Left ventricle myocardium inferior (tissue), 1 donor: ENCODE data around the gene SOCS4. TPM values are rescaled to one million over a fixed set of nuclear protein-coding genes. Genes with fewer than 3 reads are reported as not detected.
A peak's percentile ranks its signal among the peaks of the same experiment; 100 is the strongest.
"Not testable (repeated sequence)": the region's sequence is repeated elsewhere in the genome, so short reads cannot be mapped to it uniquely, and the experiment has no call there.

Source experiments
- DNase-seq: peaks from one replicate; pipeline ENCODE4 v3.0.0-alpha.2; 2020
- H3K27ac ChIP-seq: fragments of 200-600 bp; replicated peaks from 2 replicates; pipeline ENCODE4 v1.8.0; 2021
- H3K27me3 ChIP-seq: fragments of 200-600 bp; 2 replicates; pipeline ENCODE4 v1.8.0; 2021; ENCODE audit warnings: low read depth
- H3K36me3 ChIP-seq: fragments of 200-600 bp; 2 replicates; pipeline ENCODE4 v1.8.0; 2021
- H3K4me1 ChIP-seq: fragments of 200-600 bp; 2 replicates; pipeline ENCODE4 v1.8.0; 2021
- H3K4me3 ChIP-seq: fragments of 200-600 bp; 2 replicates; pipeline ENCODE4 v1.8.0; 2021; ENCODE audit warnings: mild to moderate bottlenecking, moderate library complexity
- H3K9me3 ChIP-seq: fragments of 200-600 bp; replicated peaks from 2 replicates; pipeline ENCODE4 v1.8.0; 2021
- intact Hi-C: fragments of 100-400 bp; cut with micrococcal nuclease; formaldehyde crosslinking; loops from one replicate; pipeline ENCODE4 v1.11.0; 2022
- total RNA-seq: library from RNA; stranded (reverse); fragmentation: NEBNext Ultra II Directional; extraction: Animal tissue kit (Norgen Biotek cat#: 25700); gene quantifications from one replicate; pipeline ENCODE4 v1.2.1, GENCODE V29; 2021
- TF ChIP-seq, protein P1 (sequence below): fragments of 200-600 bp; IDR thresholded peaks from 2 replicates; pipeline ENCODE4 v1.8.0; 2021; ENCODE audit warnings: antibody characterized with exemption, mild to moderate bottlenecking, borderline replicate concordance
- donor health status: DM: no; HTN: yes; CAD: no; lungs with severe emphysema.

The SOCS4 gene
- total RNA-seq, 1 donor from 2014 or later, result 18.1 TPM

DNA sequence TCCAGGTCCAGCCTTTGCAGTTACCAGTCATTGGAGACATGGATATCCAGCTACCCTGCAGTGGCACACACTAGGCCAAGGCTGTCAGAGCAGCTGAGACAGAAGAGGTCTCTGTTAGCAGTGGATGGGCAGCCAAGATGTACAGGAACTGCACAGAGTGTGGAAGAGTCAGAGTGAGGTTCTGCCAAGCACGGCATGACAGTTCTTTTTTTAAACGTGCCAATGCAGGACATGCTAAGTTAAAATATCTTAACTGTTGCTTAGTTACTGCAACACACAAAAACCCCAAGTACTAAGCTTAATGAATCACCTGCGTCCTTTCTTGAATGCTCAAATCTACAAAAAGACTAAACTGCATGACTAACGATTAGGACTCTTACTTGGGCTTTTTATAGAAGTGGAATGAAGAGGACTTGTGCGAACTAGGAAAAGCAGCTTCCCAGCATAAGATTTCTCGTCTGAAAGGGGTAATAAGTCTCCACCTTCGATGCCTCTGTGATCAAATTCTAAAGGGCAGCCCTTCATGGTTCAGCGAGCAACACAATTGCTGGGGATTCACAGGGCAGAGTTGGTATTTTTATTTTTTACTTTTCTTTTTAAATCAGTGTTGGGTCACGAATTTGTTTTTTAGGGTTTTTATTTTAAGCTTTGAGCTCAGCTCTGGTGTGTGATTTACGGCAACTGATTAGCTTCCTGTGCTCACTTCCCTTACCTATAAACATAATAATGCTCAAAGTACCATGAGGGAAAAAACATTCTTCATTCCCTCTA lies 45.0 kb downstream of the SOCS4 start:
- intact Hi-C loops, result no loop called here
- Histone ChIP-seq H3K27me3 (no peaks in the 10 kb centered on the region), H3K4me3 (peak overlapping the region; percentile 32), H3K9me3 (no peaks in the 10 kb centered on the region), H3K4me1 (peaks cover 56% of the 10 kb centered on the region), H3K27ac (peak overlapping the region; percentile 86), H3K36me3 (peaks cover 11% of the 10 kb centered on the region)
- peak; percentile 47 for DNase-seq
- TF ChIP-seq, protein P1, sequence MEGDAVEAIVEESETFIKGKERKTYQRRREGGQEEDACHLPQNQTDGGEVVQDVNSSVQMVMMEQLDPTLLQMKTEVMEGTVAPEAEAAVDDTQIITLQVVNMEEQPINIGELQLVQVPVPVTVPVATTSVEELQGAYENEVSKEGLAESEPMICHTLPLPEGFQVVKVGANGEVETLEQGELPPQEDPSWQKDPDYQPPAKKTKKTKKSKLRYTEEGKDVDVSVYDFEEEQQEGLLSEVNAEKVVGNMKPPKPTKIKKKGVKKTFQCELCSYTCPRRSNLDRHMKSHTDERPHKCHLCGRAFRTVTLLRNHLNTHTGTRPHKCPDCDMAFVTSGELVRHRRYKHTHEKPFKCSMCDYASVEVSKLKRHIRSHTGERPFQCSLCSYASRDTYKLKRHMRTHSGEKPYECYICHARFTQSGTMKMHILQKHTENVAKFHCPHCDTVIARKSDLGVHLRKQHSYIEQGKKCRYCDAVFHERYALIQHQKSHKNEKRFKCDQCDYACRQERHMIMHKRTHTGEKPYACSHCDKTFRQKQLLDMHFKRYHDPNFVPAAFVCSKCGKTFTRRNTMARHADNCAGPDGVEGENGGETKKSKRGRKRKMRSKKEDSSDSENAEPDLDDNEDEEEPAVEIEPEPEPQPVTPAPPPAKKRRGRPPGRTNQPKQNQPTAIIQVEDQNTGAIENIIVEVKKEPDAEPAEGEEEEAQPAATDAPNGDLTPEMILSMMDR, result no peak

DNA sequence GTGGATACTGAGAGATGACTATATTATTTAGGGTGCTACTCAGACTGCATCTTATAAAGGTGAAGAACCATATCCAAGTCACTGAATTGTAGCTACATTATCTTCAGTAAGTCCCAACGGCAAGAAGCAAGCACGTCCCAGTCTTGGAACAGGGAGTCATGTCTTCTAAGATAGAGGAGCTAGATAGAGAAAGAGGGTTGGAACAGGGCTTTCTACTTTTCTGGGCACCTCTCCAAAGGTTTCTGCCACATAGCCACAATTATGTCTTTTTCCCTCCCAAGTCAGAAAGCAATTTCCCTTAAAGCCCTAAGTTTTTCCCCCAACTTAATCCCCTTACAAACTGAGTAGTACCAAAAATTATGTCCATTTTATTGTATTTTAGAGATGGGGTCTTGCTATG lies 46.8 kb downstream of the SOCS4 start:
- Histone ChIP-seq H3K4me1 (peaks cover 64% of the 10 kb centered on the region), H3K36me3 (peaks cover 6% of the 10 kb centered on the region), H3K27ac (peak overlapping the region; percentile 86), H3K27me3 (no peaks in the 10 kb centered on the region), H3K9me3 (no peaks in the 10 kb centered on the region), H3K4me3 (no peak overlapping the region)
- intact Hi-C loops, result no loop called here
- no peak for DNase-seq
- TF ChIP-seq, protein P1, result no peak

DNA sequence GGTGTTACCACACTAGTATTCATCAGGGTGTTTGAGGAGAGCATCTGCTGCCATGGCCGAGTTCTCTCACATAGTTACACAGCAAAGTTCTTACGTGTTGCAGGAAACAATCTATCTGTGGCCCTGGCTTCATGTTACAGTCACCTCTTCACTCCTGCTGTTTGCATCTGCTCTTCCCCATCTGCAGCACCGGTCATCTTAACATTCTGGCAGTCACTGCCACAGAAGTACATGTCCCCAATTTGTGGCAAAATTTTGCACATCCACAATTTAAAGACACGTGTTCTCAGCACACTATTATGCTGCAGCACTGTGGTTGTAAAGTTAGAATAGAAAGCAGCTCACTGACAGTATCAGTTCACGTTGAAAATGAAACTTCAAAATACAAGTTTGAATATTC lies 47.6 kb downstream of the SOCS4 start:
- intact Hi-C loops, result no loop called here
- Histone ChIP-seq H3K4me1 (peaks cover 60% of the 10 kb centered on the region), H3K27me3 (no peaks in the 10 kb centered on the region), H3K9me3 (no peaks in the 10 kb centered on the region), H3K36me3 (peaks cover 2% of the 10 kb centered on the region), H3K27ac (peak overlapping the region; percentile 86), H3K4me3 (no peak overlapping the region)
- DNase-seq, result no peak
- TF ChIP-seq, protein P1, result no peak

DNA sequence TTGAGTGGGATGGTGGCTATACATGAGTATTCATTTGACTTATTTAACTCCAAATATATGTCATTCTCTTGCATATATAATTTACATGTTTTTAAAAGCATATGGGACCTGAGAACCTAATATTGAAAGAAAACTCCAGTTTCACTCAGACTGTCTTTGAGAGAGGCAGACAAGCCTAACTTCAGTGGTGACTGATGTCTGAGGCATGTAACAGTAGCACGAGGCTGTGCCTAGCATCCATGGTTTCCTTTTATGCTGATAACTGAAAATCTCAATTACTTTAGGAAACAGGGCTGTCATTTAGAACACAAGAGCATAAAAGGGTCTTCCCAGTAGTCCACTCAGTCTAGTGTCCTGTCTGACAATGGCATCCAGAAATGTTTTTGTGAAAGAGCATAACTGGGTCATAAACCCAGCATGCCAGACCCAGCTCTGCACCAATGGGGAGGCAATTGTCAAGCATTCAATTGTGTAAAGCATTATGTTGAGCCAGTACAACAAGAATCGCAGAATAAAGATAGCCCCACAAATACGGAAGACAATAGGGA lies 48.7 kb downstream of the SOCS4 start:
- intact Hi-C loops, result no loop called here
- no peak overlapping the region for H3K4me3 ChIP-seq
- H3K9me3 ChIP-seq, result no peaks in the 10 kb centered on the region

DNA sequence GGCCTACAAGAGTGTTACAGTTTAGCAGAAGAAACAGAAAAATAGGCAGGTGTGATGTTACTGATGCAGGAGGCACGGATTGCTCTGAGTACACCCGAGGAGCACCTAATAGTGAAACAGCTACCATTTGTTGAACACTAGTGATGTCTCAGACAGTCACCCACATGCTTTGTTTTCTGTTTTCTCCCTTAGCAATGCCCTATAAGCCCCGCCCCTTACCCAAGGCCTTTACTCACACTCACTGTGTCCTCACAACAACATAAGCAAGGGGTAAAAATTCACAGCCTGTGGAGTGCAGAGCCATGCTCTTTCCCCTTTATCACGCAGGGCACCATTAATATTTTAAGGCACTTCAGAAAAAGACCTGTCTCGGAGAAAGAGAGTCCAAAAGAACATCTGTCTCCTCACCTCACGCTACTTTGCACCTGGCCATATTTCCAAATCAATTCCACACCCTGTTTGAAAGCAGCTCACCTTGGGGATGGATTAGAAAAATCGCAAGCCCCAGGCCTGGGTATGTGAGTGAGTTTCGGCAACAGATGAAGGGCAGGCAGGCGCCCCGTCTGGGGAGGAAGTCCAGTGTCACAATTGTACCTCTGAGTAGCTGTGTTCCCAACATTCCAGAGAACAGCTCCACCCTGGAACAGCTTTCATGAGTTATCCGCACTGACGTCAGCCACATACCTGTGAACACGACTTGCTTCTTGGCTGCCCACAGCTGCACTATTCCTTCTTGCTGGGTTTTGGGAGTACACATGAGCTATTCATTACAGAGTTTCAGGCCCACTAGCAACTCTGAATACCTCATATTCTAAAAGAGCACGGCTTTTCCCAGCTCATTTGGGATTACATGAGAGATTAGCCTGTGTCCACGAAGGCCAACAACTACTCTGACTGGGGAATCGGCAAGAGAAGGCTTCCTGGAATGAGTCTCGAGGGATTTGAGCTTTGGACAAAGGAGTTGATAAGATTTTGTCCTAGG lies 50.4 kb downstream of the SOCS4 start:
- Histone ChIP-seq H3K27ac (peak overlapping the region; percentile 12), H3K36me3 (no peaks in the 10 kb centered on the region), H3K27me3 (no peaks in the 10 kb centered on the region), H3K9me3 (no peaks in the 10 kb centered on the region), H3K4me1 (peaks cover 33% of the 10 kb centered on the region), H3K4me3 (no peak overlapping the region)
- intact Hi-C loops, result no loop called here
- TF ChIP-seq, protein P1, result no peak
- no peak for DNase-seq

More for the DNA sequence above, 48.7 kb downstream of the SOCS4 start:
- TF ChIP-seq, protein P1, result no peak
- no peak for DNase-seq
- peaks cover 51% of the 10 kb centered on the region for H3K4me1 ChIP-seq
- H3K27ac ChIP-seq, result no peak overlapping the region
- H3K27me3 ChIP-seq, result no peaks in the 10 kb centered on the region
- no peaks in the 10 kb centered on the region for H3K36me3 ChIP-seq

DNA sequence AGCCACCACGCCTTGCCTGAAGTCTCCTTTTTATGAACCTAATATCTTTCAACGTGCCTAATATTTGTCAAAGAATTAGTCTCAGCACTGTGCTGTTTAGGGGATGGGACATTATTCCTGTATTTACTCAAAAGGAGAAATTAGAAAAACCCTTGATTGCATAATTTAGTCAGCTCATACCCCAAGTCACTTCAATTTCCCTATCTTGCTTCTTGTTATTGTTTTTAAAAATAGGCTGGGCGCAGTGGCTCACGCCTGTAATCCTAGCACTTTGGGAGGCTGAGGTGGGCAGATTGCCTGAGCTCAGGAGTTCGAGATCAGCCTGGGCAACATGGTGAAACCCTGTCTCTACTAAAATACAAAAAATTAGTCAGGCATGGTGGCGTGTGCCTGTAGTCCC lies 52.9 kb downstream of the SOCS4 start:
- intact Hi-C loops, H3K27ac ChIP-seq, H3K36me3 ChIP-seq, H3K9me3 ChIP-seq, H3K4me3 ChIP-seq, H3K4me1 ChIP-seq, H3K27me3 ChIP-seq, DNase-seq: not testable (repeated sequence)
